ENCODE measurements around the gene CELSR2.

Gene CELSR2

DNA sequence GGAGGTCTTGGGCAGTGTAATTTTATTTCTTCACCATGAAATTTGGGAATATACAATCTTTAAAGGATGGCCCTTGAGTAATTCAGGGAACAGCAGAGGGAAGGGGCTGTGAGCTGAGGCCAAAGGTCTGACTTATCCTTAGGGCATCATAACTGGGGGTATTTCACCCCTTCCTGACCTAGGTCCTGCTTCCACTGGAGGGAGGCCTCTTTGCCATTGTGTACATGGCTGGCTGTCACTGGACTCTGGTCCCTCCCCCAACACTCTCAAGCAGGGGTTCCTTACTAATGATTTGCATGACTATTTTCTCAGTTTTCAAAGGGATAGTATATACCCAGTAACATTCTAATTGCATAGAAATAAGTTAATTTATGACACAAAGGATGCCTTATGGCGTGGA is 40.8 kb downstream of the CELSR2 start:
- Histone ChIP-seq H3K9me3 (ENCODE audit: control extremely low read depth in 1 of 5, control insufficient read depth in 4 of 5, insufficient read depth in 2 of 5, low read depth in 1 of 5, low read length in 4 of 5) (no peaks in the 10 kb centered on the region), H3K4me3 (ENCODE audit: control insufficient read depth in 1 of 7, extremely low read depth in 1 of 7, insufficient read depth in 4 of 7, low read depth in 2 of 7, low read length in 6 of 7) (no peak overlapping the region), H3K27me3 (replicated peaks in 2 of 5; ENCODE audit: control insufficient read depth in 4 of 5, insufficient read depth in 5 of 5, low read length in 4 of 5) (peaks cover 0 to 4% (median 0%) of the 10 kb centered on the region in 5 experiments), H3K4me1 (ENCODE audit: control extremely low read depth in 1 of 4, control insufficient read depth in 4 of 4, insufficient read depth in 4 of 4, low read length in 3 of 4) (peaks cover 0 to 14% (median 2%) of the 10 kb centered on the region in 4 experiments), H3K36me3 (ENCODE audit: control insufficient read depth in 4 of 4, insufficient read depth in 4 of 4, low read length in 3 of 4) (no peaks in the 10 kb centered on the region), H3K27ac (ENCODE audit: insufficient read depth in 1 of 2, low read depth in 1 of 2, low read length in 2 of 2, poor library complexity in 1 of 2, severe bottlenecking in 2 of 2) (no peak overlapping the region)
- 100% methylated on average over 1 of the region's 1 CpG for WGBS (ENCODE audit: insufficient coverage)
- ChIA-PET POLR2A (no interaction called here), CTCF (interaction anchor here (1.9 kb wide), 1 partner anchor 109 kb away, joined by 4 read pairs; no protein-coding TSS in a partner anchor)
- DNase-seq = no peak

DNA sequence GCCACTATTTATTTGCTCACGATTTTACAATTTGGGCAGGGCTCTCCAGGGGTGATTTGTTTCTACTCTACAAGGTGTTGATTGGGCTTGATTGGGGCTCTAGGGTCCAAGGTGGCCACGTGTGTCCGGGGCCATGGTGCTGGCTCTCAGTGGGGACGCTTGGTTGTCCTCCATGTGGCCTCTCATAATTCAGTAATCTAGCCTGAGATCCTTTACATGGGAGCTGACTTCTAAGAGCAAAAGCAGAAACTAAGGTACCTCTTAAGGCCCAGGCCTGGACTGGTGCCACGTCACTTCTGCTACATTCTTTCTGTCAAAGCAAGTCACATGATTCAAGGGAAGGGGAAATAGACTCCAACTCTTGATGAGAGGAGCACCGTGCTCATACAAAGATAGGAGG is 41.7 kb downstream of the CELSR2 start:
- no peak overlapping the region for H3K27ac ChIP-seq (ENCODE audit: insufficient read depth in 1 of 2, low read depth in 1 of 2, low read length in 2 of 2, poor library complexity in 1 of 2, severe bottlenecking in 2 of 2)
- H3K4me1 ChIP-seq (ENCODE audit: control extremely low read depth in 1 of 4, control insufficient read depth in 4 of 4, insufficient read depth in 4 of 4, low read length in 3 of 4) = peaks cover 0 to 14% (median 2%) of the 10 kb centered on the region in 4 experiments
- CTCF ChIA-PET = interaction anchor here (1.9 to 2.1 kb wide), 2 partner anchors 8 to 108 kb away, joined by 4 read pairs; partner anchors contain the start of gene PSRC1
- no peaks in the 10 kb centered on the region for H3K36me3 ChIP-seq (ENCODE audit: control insufficient read depth in 4 of 4, insufficient read depth in 4 of 4, low read length in 3 of 4)
- H3K4me3 ChIP-seq (ENCODE audit: control insufficient read depth in 1 of 7, extremely low read depth in 1 of 7, insufficient read depth in 4 of 7, low read depth in 2 of 7, low read length in 6 of 7) = no peak overlapping the region
- peaks cover 0 to 8% (median 0%) of the 10 kb centered on the region in 5 experiments for H3K27me3 ChIP-seq (replicated peaks in 2 of 5; ENCODE audit: control insufficient read depth in 4 of 5, insufficient read depth in 5 of 5, low read length in 4 of 5)
- POLR2A ChIA-PET = no interaction called here
- DNase-seq = peak; percentile 12 to 67 (median 54)
- H3K9me3 ChIP-seq (ENCODE audit: control extremely low read depth in 1 of 5, control insufficient read depth in 4 of 5, insufficient read depth in 2 of 5, low read depth in 1 of 5, low read length in 4 of 5) = no peaks in the 10 kb centered on the region
- WGBS (ENCODE audit: insufficient coverage) = 67% methylated on average over 6 of the region's 6 CpGs

DNA sequence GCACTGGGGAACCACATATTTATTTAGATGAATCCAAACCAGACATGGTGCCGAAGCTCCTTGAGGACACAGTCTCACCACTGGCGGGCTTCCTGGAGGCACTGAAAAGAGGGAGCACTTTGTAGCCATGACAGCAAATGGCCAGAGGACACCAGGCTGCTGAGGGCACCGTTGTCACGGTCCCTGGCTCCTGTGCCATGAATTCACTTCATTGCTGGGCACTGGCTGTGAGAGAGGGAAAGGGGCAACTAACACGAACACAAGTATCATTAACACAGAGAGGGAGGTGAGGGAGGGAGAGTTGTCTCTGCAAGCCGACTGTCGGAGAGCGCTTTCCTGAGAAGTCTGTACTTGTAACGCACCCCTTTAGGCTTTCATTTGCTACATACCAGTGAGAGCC is 43.0 kb downstream of the CELSR2 start:
- CTCF ChIA-PET = interaction anchor here (1.3 to 2.1 kb wide), 3 partner anchors 9 to 19 kb away, joined by 3 to 6 read pairs (median 4); partner anchors contain the start of gene PSRC1
- Histone ChIP-seq H3K36me3 (ENCODE audit: control insufficient read depth in 4 of 4, insufficient read depth in 4 of 4, low read length in 3 of 4) (no peaks in the 10 kb centered on the region), H3K4me1 (ENCODE audit: control extremely low read depth in 1 of 4, control insufficient read depth in 4 of 4, insufficient read depth in 4 of 4, low read length in 3 of 4) (peaks cover 0 to 14% (median 2%) of the 10 kb centered on the region in 4 experiments), H3K4me3 (ENCODE audit: control insufficient read depth in 1 of 7, extremely low read depth in 1 of 7, insufficient read depth in 4 of 7, low read depth in 2 of 7, low read length in 6 of 7) (no peak overlapping the region), H3K27ac (ENCODE audit: insufficient read depth in 1 of 2, low read depth in 1 of 2, low read length in 2 of 2, poor library complexity in 1 of 2, severe bottlenecking in 2 of 2) (no peak overlapping the region), H3K27me3 (replicated peaks in 2 of 5; ENCODE audit: control insufficient read depth in 4 of 5, insufficient read depth in 5 of 5, low read length in 4 of 5) (peaks cover 0 to 8% (median 0%) of the 10 kb centered on the region in 5 experiments), H3K9me3 (ENCODE audit: control extremely low read depth in 1 of 5, control insufficient read depth in 4 of 5, insufficient read depth in 2 of 5, low read depth in 1 of 5, low read length in 4 of 5) (no peaks in the 10 kb centered on the region)
- 95% methylated on average over 8 of the region's 9 CpGs for WGBS (ENCODE audit: insufficient coverage)
- no peak for DNase-seq
- POLR2A ChIA-PET = no interaction called here

DNA sequence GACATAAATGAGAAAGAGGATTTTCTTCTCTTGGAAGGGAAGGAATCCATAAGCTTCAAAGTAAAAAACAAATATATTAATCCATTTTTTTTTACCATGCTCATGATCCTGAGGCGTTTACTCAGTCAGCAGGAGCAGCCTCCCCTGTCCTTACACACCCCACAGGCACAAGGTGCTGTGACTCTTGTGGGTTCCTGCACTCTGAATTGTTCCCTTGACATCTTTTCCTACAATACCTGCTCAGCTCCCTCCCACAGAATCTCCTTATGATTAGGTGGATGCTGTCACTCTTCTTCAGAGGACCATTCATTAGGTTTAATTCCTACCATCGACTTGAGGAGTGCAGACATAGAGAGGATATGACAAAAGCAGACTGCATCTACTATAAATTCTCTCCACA is 43.7 kb downstream of the CELSR2 start:
- Histone ChIP-seq H3K4me3 (ENCODE audit: control insufficient read depth in 1 of 7, extremely low read depth in 1 of 7, insufficient read depth in 4 of 7, low read depth in 2 of 7, low read length in 6 of 7) (no peak overlapping the region), H3K4me1 (ENCODE audit: control extremely low read depth in 1 of 4, control insufficient read depth in 4 of 4, insufficient read depth in 4 of 4, low read length in 3 of 4) (peaks cover 0 to 14% (median 2%) of the 10 kb centered on the region in 4 experiments), H3K9me3 (ENCODE audit: control extremely low read depth in 1 of 5, control insufficient read depth in 4 of 5, insufficient read depth in 2 of 5, low read depth in 1 of 5, low read length in 4 of 5) (no peaks in the 10 kb centered on the region), H3K27me3 (replicated peaks in 2 of 5; ENCODE audit: control insufficient read depth in 4 of 5, insufficient read depth in 5 of 5, low read length in 4 of 5) (peaks cover 0 to 8% (median 0%) of the 10 kb centered on the region in 5 experiments), H3K27ac (ENCODE audit: insufficient read depth in 1 of 2, low read depth in 1 of 2, low read length in 2 of 2, poor library complexity in 1 of 2, severe bottlenecking in 2 of 2) (no peak overlapping the region), H3K36me3 (ENCODE audit: control insufficient read depth in 4 of 4, insufficient read depth in 4 of 4, low read length in 3 of 4) (no peaks in the 10 kb centered on the region)
- ChIA-PET POLR2A (no interaction called here), CTCF (interaction anchor here (1.3 to 2.1 kb wide), 3 partner anchors 10 to 19 kb away, joined by 3 to 6 read pairs (median 4); partner anchors contain the start of gene PSRC1)
- 91% methylated on average over 1 of the region's 2 CpGs for WGBS (ENCODE audit: insufficient coverage)
- DNase-seq = no peak

DNA sequence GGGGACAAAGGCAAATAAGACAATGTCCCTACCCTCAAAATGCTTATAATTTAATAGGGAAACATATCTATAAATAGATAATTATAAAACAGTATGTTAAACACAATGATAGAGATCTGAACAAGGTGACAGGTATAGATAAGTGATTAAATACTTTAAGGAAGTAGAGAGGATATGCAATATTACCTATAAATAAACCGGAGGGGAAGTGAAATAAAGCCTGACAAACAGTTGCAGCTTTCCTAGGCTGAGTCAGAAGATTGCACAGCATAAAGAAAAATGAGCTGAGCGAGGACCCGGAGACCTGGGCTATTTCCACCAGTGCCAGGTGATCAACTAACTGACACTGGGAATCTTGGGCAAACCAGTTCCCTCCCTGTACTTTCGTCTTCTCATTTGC is 45.1 kb downstream of the CELSR2 start:
- ChIA-PET POLR2A (no interaction called here), CTCF (no interaction called here)
- H3K27ac ChIP-seq (ENCODE audit: insufficient read depth in 1 of 2, low read depth in 1 of 2, low read length in 2 of 2, poor library complexity in 1 of 2, severe bottlenecking in 2 of 2) = no peak overlapping the region
- no peaks in the 10 kb centered on the region for H3K9me3 ChIP-seq (ENCODE audit: control extremely low read depth in 1 of 5, control insufficient read depth in 4 of 5, insufficient read depth in 2 of 5, low read depth in 1 of 5, low read length in 4 of 5)
- no peak for DNase-seq
- no peaks in the 10 kb centered on the region for H3K36me3 ChIP-seq (ENCODE audit: control insufficient read depth in 4 of 4, insufficient read depth in 4 of 4, low read length in 3 of 4)
- H3K4me1 ChIP-seq (ENCODE audit: control extremely low read depth in 1 of 4, control insufficient read depth in 4 of 4, insufficient read depth in 4 of 4, low read length in 3 of 4) = peaks cover 0 to 14% (median 2%) of the 10 kb centered on the region in 4 experiments
- 0% methylated on average over 1 of the region's 4 CpGs for WGBS (ENCODE audit: insufficient coverage)
- peaks cover 0 to 16% (median 0%) of the 10 kb centered on the region in 5 experiments for H3K27me3 ChIP-seq (replicated peaks in 2 of 5; ENCODE audit: control insufficient read depth in 4 of 5, insufficient read depth in 5 of 5, low read length in 4 of 5)
- H3K4me3 ChIP-seq (ENCODE audit: control insufficient read depth in 1 of 7, extremely low read depth in 1 of 7, insufficient read depth in 4 of 7, low read depth in 2 of 7, low read length in 6 of 7) = no peak overlapping the region

DNA sequence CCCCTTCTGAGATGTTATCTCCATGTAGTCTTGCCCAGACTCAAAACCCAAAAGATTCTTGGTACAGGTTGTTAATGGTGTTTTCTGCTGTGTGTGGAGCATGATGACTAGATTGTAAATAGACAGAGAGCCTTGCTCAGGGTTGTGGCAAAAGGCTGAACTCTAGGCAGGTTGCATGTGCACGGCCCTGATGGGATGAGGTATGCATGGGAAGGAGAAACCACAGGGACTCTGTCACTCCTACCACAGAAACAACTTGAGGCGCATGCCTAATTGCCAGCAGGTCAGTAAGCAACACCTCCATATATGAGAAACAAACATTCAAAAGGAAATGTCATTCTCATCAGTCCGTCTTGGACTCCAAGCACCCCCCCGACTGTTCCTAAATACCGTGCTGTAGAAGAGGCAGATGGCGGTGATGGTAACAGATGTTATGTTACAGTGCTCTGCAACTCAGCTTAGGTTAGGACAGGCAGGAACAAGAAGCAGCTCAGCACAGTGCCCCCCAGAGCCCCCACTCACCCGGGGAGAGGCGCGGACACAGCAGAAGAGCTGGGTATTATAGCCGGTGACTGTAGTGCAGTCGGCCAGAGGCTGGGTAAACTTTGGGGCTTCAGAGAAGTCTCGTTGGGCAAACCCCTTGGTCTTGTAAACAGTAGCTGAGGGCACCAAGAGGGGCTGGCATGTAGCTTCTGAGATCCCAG is 46.5 kb downstream of the CELSR2 start:
- POLR2A ChIA-PET = interaction anchor here (0.7 kb wide), 1 partner anchor 20 kb away, joined by 3 read pairs; no protein-coding TSS in a partner anchor
- no peak for DNase-seq

DNA sequence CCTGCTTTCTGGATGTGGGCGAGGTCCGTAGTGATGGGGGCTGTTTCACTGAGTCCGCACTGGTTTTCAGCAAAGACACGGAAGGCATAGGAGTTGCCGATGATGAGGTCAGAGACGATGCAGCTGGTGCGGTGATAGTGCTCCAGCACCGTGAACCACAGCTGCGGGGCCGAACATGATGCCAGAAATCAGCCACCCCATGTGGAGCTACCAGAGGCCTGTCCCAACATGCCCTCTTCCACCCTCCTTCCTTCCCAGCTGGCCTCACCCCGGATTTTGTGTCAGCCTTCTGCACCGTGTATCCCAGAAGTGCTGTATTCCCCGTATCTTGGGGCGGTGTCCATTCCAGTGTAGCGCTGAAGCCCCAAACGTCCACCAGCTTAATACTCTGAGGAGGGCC is 47.4 kb downstream of the CELSR2 start:
- Histone ChIP-seq H3K27ac (ENCODE audit: insufficient read depth in 1 of 2, low read depth in 1 of 2, low read length in 2 of 2, poor library complexity in 1 of 2, severe bottlenecking in 2 of 2) (no peak overlapping the region), H3K36me3 (ENCODE audit: control insufficient read depth in 4 of 4, insufficient read depth in 4 of 4, low read length in 3 of 4) (no peaks in the 10 kb centered on the region), H3K4me3 (ENCODE audit: control insufficient read depth in 1 of 7, extremely low read depth in 1 of 7, insufficient read depth in 4 of 7, low read depth in 2 of 7, low read length in 6 of 7) (no peak overlapping the region), H3K4me1 (ENCODE audit: control extremely low read depth in 1 of 4, control insufficient read depth in 4 of 4, insufficient read depth in 4 of 4, low read length in 3 of 4) (peaks cover 0 to 6% (median 2%) of the 10 kb centered on the region in 4 experiments), H3K9me3 (ENCODE audit: control extremely low read depth in 1 of 5, control insufficient read depth in 4 of 5, insufficient read depth in 2 of 5, low read depth in 1 of 5, low read length in 4 of 5) (no peaks in the 10 kb centered on the region), H3K27me3 (replicated peaks in 2 of 5; ENCODE audit: control insufficient read depth in 4 of 5, insufficient read depth in 5 of 5, low read length in 4 of 5) (peaks cover 0 to 28% (median 2%) of the 10 kb centered on the region in 5 experiments)
- no peak for DNase-seq
- whole genome bisulfite sequencing (ENCODE audit: insufficient coverage) = 98% methylated on average over 16 of the region's 16 CpGs
- ChIA-PET CTCF (interaction anchor here (0.9 to 1.6 kb wide), 3 partner anchors 11 to 20 kb away, joined by 3 to 6 read pairs (median 3); partner anchors contain the start of gene MYBPHL), POLR2A (no interaction called here)

More for the DNA sequence above, 46.5 kb downstream of the CELSR2 start:
- Histone ChIP-seq H3K4me3 (ENCODE audit: control insufficient read depth in 1 of 7, extremely low read depth in 1 of 7, insufficient read depth in 4 of 7, low read depth in 2 of 7, low read length in 6 of 7) (no peak overlapping the region), H3K27me3 (replicated peaks in 2 of 5; ENCODE audit: control insufficient read depth in 4 of 5, insufficient read depth in 5 of 5, low read length in 4 of 5) (peaks cover 0 to 27% (median 1%) of the 10 kb centered on the region in 5 experiments), H3K4me1 (ENCODE audit: control extremely low read depth in 1 of 4, control insufficient read depth in 4 of 4, insufficient read depth in 4 of 4, low read length in 3 of 4) (peaks cover 0 to 12% (median 2%) of the 10 kb centered on the region in 4 experiments), H3K27ac (ENCODE audit: insufficient read depth in 1 of 2, low read depth in 1 of 2, low read length in 2 of 2, poor library complexity in 1 of 2, severe bottlenecking in 2 of 2) (no peak overlapping the region), H3K36me3 (ENCODE audit: control insufficient read depth in 4 of 4, insufficient read depth in 4 of 4, low read length in 3 of 4) (no peaks in the 10 kb centered on the region), H3K9me3 (ENCODE audit: control extremely low read depth in 1 of 5, control insufficient read depth in 4 of 5, insufficient read depth in 2 of 5, low read depth in 1 of 5, low read length in 4 of 5) (no peaks in the 10 kb centered on the region)
- WGBS (ENCODE audit: insufficient coverage) = 88% methylated on average over 11 of the region's 12 CpGs
- CTCF ChIA-PET = interaction anchor here (1.3 to 1.6 kb wide), 2 partner anchors 12 to 19 kb away, joined by 3 to 6 read pairs; partner anchors contain the start of gene MYBPHL
